Measurements from ENCODE around the gene ATP1B3.

DNA sequence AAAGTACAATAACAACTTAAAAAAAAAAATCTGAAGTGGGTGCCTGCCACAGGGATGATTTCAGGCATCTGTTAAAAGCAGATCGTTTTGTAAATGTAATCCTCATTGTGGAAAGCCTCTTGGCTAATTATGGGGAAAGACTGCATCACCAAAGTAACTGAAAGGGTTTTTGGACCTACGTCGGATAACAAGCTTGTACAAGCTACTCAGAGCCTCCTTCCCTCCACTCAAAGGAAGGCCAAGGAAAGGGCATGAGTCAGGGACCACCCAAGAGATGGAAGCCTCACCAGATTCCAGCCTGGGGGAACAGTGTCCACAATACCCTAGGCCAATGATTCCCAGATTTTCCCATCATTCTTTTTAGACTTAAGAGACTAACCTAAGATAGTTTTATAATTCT lies 84.3 kb downstream of the ATP1B3 start:
- TF ChIP-seq, protein P1, sequence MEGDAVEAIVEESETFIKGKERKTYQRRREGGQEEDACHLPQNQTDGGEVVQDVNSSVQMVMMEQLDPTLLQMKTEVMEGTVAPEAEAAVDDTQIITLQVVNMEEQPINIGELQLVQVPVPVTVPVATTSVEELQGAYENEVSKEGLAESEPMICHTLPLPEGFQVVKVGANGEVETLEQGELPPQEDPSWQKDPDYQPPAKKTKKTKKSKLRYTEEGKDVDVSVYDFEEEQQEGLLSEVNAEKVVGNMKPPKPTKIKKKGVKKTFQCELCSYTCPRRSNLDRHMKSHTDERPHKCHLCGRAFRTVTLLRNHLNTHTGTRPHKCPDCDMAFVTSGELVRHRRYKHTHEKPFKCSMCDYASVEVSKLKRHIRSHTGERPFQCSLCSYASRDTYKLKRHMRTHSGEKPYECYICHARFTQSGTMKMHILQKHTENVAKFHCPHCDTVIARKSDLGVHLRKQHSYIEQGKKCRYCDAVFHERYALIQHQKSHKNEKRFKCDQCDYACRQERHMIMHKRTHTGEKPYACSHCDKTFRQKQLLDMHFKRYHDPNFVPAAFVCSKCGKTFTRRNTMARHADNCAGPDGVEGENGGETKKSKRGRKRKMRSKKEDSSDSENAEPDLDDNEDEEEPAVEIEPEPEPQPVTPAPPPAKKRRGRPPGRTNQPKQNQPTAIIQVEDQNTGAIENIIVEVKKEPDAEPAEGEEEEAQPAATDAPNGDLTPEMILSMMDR (conservative IDR thresholded peaks at IDR 0.05 in 1 of 2, IDR thresholded peaks at IDR 0.05 in 1 of 2; ENCODE audit: extremely low read depth in 1 of 2, insufficient read depth in 1 of 2, low read depth in 1 of 2, low read length in 2 of 2) = no peak
- no peak for TF ChIP-seq EZH2 (IDR thresholded peaks at IDR 0.05; ENCODE audit: borderline replicate concordance, low read length)
